Coronary artery (tissue), 2 donors: Measurements from ENCODE around the gene CRADD.
A peak's percentile ranks its signal among the peaks of the same experiment; 100 is the strongest.

Source experiments
- DNase-seq: peaks from one replicate; pipeline ENCODE4 v3.0.0-alpha.2; 2017; ENCODE audit warnings: low spot score
- H3K27ac ChIP-seq, 2 donors: fragments of 200-600 bp; sonication (generic); one replicate each; pipeline ENCODE4 v1.5.1; 2016 to 2019
- H3K4me3 ChIP-seq: fragments of 200-600 bp; sonication (generic); 2 replicates; pipeline ENCODE4 v1.5.1; 2016; ENCODE audit warnings: mild to moderate bottlenecking, moderate library complexity
- CTCF ChIP-seq: fragments of 200-600 bp; sonication (generic); IDR thresholded peaks from one replicate; pipeline ENCODE4 v1.5.1; 2019; ENCODE audit warnings: antibody characterized with exemption

CRADD gene

DNA sequence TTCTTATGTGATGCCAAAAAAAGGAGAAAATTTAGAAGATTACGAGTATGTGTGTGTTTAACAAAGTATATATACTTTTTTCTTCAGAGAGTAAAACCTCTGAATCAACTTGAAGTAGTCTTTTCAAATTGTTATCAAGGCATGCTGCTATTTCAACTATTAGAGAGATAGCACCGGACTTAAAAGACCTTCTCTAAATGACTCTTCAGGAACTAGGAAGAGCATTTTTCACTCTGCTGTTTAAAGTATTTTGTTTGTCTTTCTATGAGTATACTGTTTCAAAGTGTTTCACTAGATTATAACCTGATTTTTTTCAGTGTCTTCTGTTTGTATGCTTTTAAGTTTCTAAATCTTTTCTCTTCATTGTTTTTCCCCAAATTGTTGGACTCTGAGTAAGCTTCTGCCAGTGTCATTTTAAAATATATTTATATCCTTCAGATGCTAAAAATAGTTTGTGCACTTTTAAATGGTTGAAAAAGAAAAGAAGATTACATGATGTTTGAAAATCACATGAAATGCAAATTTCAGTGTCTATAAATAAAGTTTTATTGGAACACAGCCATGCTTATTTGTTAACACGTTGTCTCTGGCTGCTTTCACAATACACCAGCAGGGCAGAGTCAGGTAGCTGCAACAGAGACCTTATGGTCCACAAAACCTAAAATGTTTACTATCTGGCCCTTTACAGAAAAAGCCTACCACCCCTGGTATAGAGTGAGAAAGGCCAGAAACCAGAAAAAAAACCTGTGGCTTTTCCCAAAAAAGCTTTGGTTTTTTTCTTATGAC, 21.3 kb downstream of the CRADD start:
- H3K27ac ChIP-seq: peak overlapping the region; percentile 13 to 51
- H3K4me3 ChIP-seq: no peak overlapping the region
- TF ChIP-seq CTCF: no peak
- no peak for DNase-seq

GRCh38 chr12:93699271-93700145, 22.3 kb downstream of the CRADD start:
- Histone ChIP-seq H3K27ac (peak overlapping the region; percentile 20 to 51), H3K4me3 (no peak overlapping the region)
- no peak for TF ChIP-seq CTCF
- DNase-seq: no peak

DNA sequence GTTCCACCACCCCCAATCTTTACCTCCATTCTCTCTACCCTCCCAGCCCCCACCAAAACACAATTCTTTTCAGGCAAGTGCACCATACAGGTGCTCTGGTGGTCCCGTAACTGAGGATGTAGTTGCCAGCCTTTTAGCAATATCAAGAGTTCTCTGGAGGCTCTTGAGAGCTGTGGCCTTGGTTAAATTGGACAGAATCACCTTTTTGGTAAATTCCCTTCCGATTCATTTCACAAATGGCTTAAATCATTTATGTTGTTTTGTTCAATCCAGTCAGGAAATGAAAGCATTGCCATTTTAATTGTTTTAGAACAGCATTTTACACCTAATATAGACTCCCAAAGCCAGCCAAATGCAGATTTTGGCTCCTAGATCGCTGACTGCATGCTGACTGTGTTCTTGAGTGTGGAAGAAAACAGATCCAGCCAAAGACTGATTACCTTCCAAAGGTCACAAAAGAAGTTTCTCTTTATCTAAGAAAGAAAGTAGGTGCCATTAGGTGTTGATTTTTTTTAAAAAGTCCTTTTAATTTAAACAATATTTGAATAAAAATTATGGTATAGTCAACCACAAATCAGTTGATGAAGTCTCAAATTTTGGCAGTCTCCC, 25.6 kb downstream of the CRADD start:
- Histone ChIP-seq H3K27ac (no peak overlapping the region), H3K4me3 (no peak overlapping the region)
- no peak for DNase-seq
- TF ChIP-seq CTCF: no peak

- no peak for TF ChIP-seq CTCF
- DNase-seq: no peak
- Histone ChIP-seq H3K27ac (no peak overlapping the region), H3K4me3 (no peak overlapping the region)
These were observed 26.9 kb downstream of the CRADD start for GRCh38 chr12:93704122-93704521.

DNA sequence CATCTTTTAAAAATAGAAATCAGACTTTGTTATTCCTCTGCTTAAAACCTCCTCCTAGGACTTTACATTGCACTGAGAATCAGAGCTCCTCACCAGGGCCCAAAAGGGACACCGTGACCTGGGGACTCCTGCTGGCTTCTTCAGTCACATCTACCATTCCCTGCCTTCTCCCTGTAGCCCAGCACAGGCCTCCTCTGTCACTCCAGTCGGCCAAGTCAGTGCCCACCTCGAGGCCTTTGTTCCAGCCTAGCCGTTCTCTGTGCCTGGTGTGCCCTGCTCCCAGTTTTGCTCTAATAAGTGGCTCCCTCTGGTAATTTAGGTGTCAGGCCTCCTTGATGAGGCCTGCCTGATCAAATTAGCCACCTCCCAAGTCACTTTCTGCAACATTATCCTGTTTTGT, 27.4 kb downstream of the CRADD start:
- DNase-seq: no peak
- Histone ChIP-seq H3K4me3 (no peak overlapping the region), H3K27ac (no peak overlapping the region)
- TF ChIP-seq CTCF: no peak

- DNase-seq: no peak
- no peak overlapping the region for H3K4me3 ChIP-seq
- no peak for TF ChIP-seq CTCF
- H3K27ac ChIP-seq: no peak overlapping the region
These were observed 28.1 kb downstream of the CRADD start for GRCh38 chr12:93705237-93705636.
